Frontal cortex (tissue), 1 donor: ENCODE data around the gene PRAMEF8. TPM values are rescaled to one million over a fixed set of nuclear protein-coding genes. Genes with fewer than 3 reads are reported as not detected.

ENCODE experiments used
- small RNA-seq: library from RNA; depleted of rRNA; stranded (forward); fragments of <200 nt; gene quantifications from one replicate; pipeline ENCODE3, GENCODE V24; 2014
- total RNA-seq: library from RNA; depleted of rRNA; stranded (reverse); fragments of >200 nt; gene quantifications from one replicate; pipeline ENCODE4 v1.2.3, GENCODE V29; 2014

Gene PRAMEF8
- total RNA-seq, 1 donor from 2014 or later: not detected

Small RNAs within 50 kb of the gene (small RNA-seq; reads per million reads assigned to genes)
- gene RNU6-771P: not detected

Other genes starting within 250 kb of the PRAMEF8 start
- gene PRAMEF27, start 228.6 kb downstream of the PRAMEF8 start, total RNA-seq: not detected
- gene HNRNPCL3, start 224.4 kb downstream of the PRAMEF8 start, total RNA-seq: not detected
- gene PRAMEF25, start 214.4 kb downstream of the PRAMEF8 start, total RNA-seq: not detected
- not detected for gene HNRNPCL2, start 168.3 kb downstream of the PRAMEF8 start, total RNA-seq
- gene PRAMEF26, start 129.1 kb downstream of the PRAMEF8 start, total RNA-seq: not detected
- not detected for gene HNRNPCL4, start 119.5 kb downstream of the PRAMEF8 start, total RNA-seq
- gene PRAMEF9, start 113.3 kb downstream of the PRAMEF8 start, total RNA-seq: not detected
- gene PRAMEF13, start 83.7 kb downstream of the PRAMEF8 start, total RNA-seq: not detected
- not detected for gene PRAMEF18, start 59.0 kb downstream of the PRAMEF8 start, total RNA-seq
- gene PRAMEF5, start 30.9 kb downstream of the PRAMEF8 start, total RNA-seq: not detected
- not detected for gene PRAMEF33, start 18.4 kb upstream of the PRAMEF8 start, total RNA-seq
- gene PRAMEF15, start 30.4 kb upstream of the PRAMEF8 start, total RNA-seq: not detected
- not detected for gene PRAMEF14, start 62.0 kb upstream of the PRAMEF8 start, total RNA-seq
- not detected for gene PRAMEF19, start 86.8 kb upstream of the PRAMEF8 start, total RNA-seq
- gene PRAMEF17, start 104.5 kb upstream of the PRAMEF8 start, total RNA-seq: not detected
- gene PRAMEF20, start 125.3 kb upstream of the PRAMEF8 start, total RNA-seq: not detected
- not detected for gene LRRC38, start 228.9 kb upstream of the PRAMEF8 start, total RNA-seq